Muscle layer of colon (tissue), 2 donors: ENCODE data around the gene KIRREL3.

Source experiments
- H3K27ac ChIP-seq: one replicate; pipeline ENCODE4 v1.7.0; 2013; ENCODE audit warnings: low read depth, mild to moderate bottlenecking, low read length, moderate library complexity
- H3K27me3 ChIP-seq, 2 donors: one replicate each; pipeline ENCODE4 v1.7.0; 2013; ENCODE audit warnings: low read length in 2 of 2, mild to moderate bottlenecking in 2 of 2; ENCODE audit not compliant: insufficient read depth in 2 of 2, control insufficient read depth in 1 of 2
- H3K36me3 ChIP-seq: one replicate; pipeline ENCODE4 v1.7.0; 2013; ENCODE audit warnings: mild to moderate bottlenecking, low read length; ENCODE audit not compliant: insufficient read depth
- H3K4me1 ChIP-seq: one replicate; pipeline ENCODE4 v1.7.0; 2013; ENCODE audit warnings: mild to moderate bottlenecking, low read length; ENCODE audit not compliant: insufficient read depth
- H3K4me3 ChIP-seq, 2 donors: one replicate each; pipeline ENCODE4 v1.7.0; 2013; ENCODE audit warnings: low read length in 2 of 2, low read depth in 1 of 2, mild to moderate bottlenecking in 1 of 2, moderate library complexity in 1 of 2
- H3K9ac ChIP-seq: one replicate; pipeline ENCODE4 v1.7.0; 2013; ENCODE audit warnings: low read length
- H3K9me3 ChIP-seq: one replicate; pipeline ENCODE4 v1.7.0; 2013; ENCODE audit warnings: mild to moderate bottlenecking, low read length
- donor health status: abdominal sarcoma.
- donor health status: Adenocarcinoma of cecum.

KIRREL3 gene

GRCh38 chr11:127027000-127027399 lies 26.4 kb upstream of the KIRREL3 start:
- no peak overlapping the region for H3K27ac ChIP-seq
- no peak overlapping the region for H3K4me3 ChIP-seq
- no peaks in the 10 kb centered on the region for H3K27me3 ChIP-seq
- H3K36me3 ChIP-seq, result no peaks in the 10 kb centered on the region
- no peaks in the 10 kb centered on the region for H3K9me3 ChIP-seq
- H3K4me1 ChIP-seq, result no peaks in the 10 kb centered on the region
- H3K9ac ChIP-seq, result no peak overlapping the region

- H3K36me3 ChIP-seq, result no peaks in the 10 kb centered on the region
- no peak overlapping the region for H3K9ac ChIP-seq
- H3K4me1 ChIP-seq, result no peaks in the 10 kb centered on the region
- H3K27me3 ChIP-seq, result peaks cover 0 to 3% of the 10 kb centered on the region in 2 donors
- no peaks in the 10 kb centered on the region for H3K9me3 ChIP-seq
- no peak overlapping the region for H3K27ac ChIP-seq
- no peak overlapping the region for H3K4me3 ChIP-seq
Measured at GRCh38 chr11:127023991-127024390, 23.4 kb upstream of the KIRREL3 start.

GRCh38 chr11:127018683-127019279 lies 18.2 kb upstream of the KIRREL3 start:
- Histone ChIP-seq H3K27me3 (peaks cover 0 to 3% of the 10 kb centered on the region in 2 donors), H3K27ac (no peak overlapping the region), H3K4me1 (no peaks in the 10 kb centered on the region), H3K4me3 (no peak overlapping the region), H3K9ac (no peak overlapping the region), H3K9me3 (no peaks in the 10 kb centered on the region), H3K36me3 (no peaks in the 10 kb centered on the region)

- Histone ChIP-seq H3K4me3 (no peak overlapping the region), H3K27me3 (peaks cover 0 to 3% of the 10 kb centered on the region in 2 donors), H3K9ac (no peak overlapping the region), H3K9me3 (no peaks in the 10 kb centered on the region), H3K27ac (no peak overlapping the region), H3K4me1 (no peaks in the 10 kb centered on the region), H3K36me3 (no peaks in the 10 kb centered on the region)
Measured at GRCh38 chr11:127017482-127017881, 16.9 kb upstream of the KIRREL3 start.

- Histone ChIP-seq H3K9me3 (no peaks in the 10 kb centered on the region), H3K4me1 (no peaks in the 10 kb centered on the region), H3K27ac (no peak overlapping the region), H3K4me3 (no peak overlapping the region), H3K9ac (no peak overlapping the region), H3K27me3 (no peaks in the 10 kb centered on the region), H3K36me3 (no peaks in the 10 kb centered on the region)
Measured at GRCh38 chr11:127013550-127013949, 13.0 kb upstream of the KIRREL3 start.

- no peaks in the 10 kb centered on the region for H3K9me3 ChIP-seq
- no peaks in the 10 kb centered on the region for H3K36me3 ChIP-seq
- H3K4me3 ChIP-seq, result no peak overlapping the region
- no peaks in the 10 kb centered on the region for H3K4me1 ChIP-seq
- no peak overlapping the region for H3K27ac ChIP-seq
- H3K27me3 ChIP-seq, result peaks cover 28 to 38% of the 10 kb centered on the region in 2 donors
- no peak overlapping the region for H3K9ac ChIP-seq
Measured at GRCh38 chr11:127006311-127006710, 5.7 kb upstream of the KIRREL3 start.

- Histone ChIP-seq H3K36me3 (no peaks in the 10 kb centered on the region), H3K27me3 (peaks cover 40 to 56% of the 10 kb centered on the region in 2 donors), H3K4me3 (no peak overlapping the region), H3K9me3 (no peaks in the 10 kb centered on the region), H3K4me1 (no peaks in the 10 kb centered on the region), H3K27ac (no peak overlapping the region), H3K9ac (no peak overlapping the region)
Measured at GRCh38 chr11:127003260-127003981, 2.9 kb upstream of the KIRREL3 start.

GRCh38 chr11:127002669-127003259 lies 2.2 kb upstream of the KIRREL3 start:
- H3K4me3 ChIP-seq, result no peak overlapping the region
- no peaks in the 10 kb centered on the region for H3K36me3 ChIP-seq
- no peaks in the 10 kb centered on the region for H3K4me1 ChIP-seq
- H3K27me3 ChIP-seq, result peaks cover 40 to 62% of the 10 kb centered on the region in 2 donors
- no peak overlapping the region for H3K9ac ChIP-seq
- H3K27ac ChIP-seq, result no peak overlapping the region
- no peaks in the 10 kb centered on the region for H3K9me3 ChIP-seq

- Histone ChIP-seq H3K27me3 (peaks cover 40 to 64% of the 10 kb centered on the region in 2 donors), H3K27ac (no peak overlapping the region), H3K4me1 (no peaks in the 10 kb centered on the region), H3K4me3 (peak overlapping the region; percentile 21 to 56), H3K9me3 (no peaks in the 10 kb centered on the region), H3K9ac (no peak overlapping the region), H3K36me3 (no peaks in the 10 kb centered on the region)
Measured at GRCh38 chr11:127000981-127001380, 411 bp upstream of the KIRREL3 start.

GRCh38 chr11:126999366-126999765 lies 1.2 kb downstream of the KIRREL3 start:
- H3K27ac ChIP-seq, result no peak overlapping the region
- H3K9ac ChIP-seq, result no peak overlapping the region
- no peaks in the 10 kb centered on the region for H3K4me1 ChIP-seq
- H3K36me3 ChIP-seq, result no peaks in the 10 kb centered on the region
- no peaks in the 10 kb centered on the region for H3K9me3 ChIP-seq
- H3K27me3 ChIP-seq, result peaks cover 33 to 60% of the 10 kb centered on the region in 2 donors
- no peak overlapping the region for H3K4me3 ChIP-seq

GRCh38 chr11:126997641-126998040 lies 2.9 kb downstream of the KIRREL3 start:
- H3K9ac ChIP-seq, result no peak overlapping the region
- no peak overlapping the region for H3K27ac ChIP-seq
- H3K9me3 ChIP-seq, result no peaks in the 10 kb centered on the region
- H3K4me1 ChIP-seq, result no peaks in the 10 kb centered on the region
- H3K27me3 ChIP-seq, result peaks cover 21 to 43% of the 10 kb centered on the region in 2 donors
- no peak overlapping the region for H3K4me3 ChIP-seq
- H3K36me3 ChIP-seq, result no peaks in the 10 kb centered on the region
